Measurements from ENCODE around the gene LEPROT. TPM values are rescaled to one million over a fixed set of nuclear protein-coding genes. Genes with fewer than 3 reads are reported as not detected.

LEPROT gene
- total RNA-seq, 1 donor from 2014 or later: 47.3 TPM

DNA sequence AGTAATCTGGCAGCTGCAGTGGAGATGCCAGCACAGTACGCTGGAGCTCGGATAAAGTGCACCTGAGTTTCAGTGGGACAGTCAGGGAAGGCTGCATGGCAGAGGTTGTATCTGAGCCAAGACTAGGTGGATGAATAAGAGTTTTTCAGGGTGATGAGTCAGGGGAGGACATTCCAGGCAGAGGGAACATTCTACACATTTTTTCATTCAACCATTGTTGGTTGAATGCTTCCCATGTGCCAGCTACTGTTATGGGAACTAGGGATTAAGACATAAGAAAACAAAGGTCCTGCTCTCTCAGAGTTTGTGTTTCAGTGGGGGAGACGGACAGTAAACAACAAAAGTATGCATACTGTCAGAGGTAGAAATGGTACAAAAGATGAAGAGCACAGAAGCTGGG lies 5.2 kb downstream of the LEPROT start:
- peak; percentile 96 for DNase-seq (ENCODE audit: low read depth)
- TF ChIP-seq, protein P1, sequence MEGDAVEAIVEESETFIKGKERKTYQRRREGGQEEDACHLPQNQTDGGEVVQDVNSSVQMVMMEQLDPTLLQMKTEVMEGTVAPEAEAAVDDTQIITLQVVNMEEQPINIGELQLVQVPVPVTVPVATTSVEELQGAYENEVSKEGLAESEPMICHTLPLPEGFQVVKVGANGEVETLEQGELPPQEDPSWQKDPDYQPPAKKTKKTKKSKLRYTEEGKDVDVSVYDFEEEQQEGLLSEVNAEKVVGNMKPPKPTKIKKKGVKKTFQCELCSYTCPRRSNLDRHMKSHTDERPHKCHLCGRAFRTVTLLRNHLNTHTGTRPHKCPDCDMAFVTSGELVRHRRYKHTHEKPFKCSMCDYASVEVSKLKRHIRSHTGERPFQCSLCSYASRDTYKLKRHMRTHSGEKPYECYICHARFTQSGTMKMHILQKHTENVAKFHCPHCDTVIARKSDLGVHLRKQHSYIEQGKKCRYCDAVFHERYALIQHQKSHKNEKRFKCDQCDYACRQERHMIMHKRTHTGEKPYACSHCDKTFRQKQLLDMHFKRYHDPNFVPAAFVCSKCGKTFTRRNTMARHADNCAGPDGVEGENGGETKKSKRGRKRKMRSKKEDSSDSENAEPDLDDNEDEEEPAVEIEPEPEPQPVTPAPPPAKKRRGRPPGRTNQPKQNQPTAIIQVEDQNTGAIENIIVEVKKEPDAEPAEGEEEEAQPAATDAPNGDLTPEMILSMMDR (conservative IDR thresholded peaks at IDR 0.05; ENCODE audit: low read depth, low read length): no peak
- no peak overlapping the region for H3K4me3 ChIP-seq (ENCODE audit: low read depth, low read length)

DNA sequence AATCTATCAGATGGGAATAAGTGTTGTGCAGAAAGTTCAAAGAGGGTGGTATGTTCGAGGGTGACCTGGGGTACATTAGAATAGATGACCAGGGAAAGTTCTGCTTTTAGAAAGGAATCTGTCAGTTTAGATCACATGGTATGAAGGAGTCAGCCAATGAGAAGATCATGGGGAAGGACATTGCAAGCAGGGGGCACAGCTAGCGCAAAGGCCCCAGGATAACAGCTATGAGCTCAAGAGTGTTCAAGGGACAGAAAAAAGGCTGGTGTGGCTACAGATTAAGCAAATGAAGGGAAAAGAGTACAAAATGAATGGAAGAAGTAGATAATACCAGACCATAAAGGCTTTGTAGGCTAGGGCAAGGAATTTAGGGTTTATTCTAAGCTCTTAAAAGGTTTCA lies 8.6 kb downstream of the LEPROT start:
- no peak overlapping the region for H3K4me3 ChIP-seq (ENCODE audit: low read depth, low read length)
- TF ChIP-seq, protein P1 (conservative IDR thresholded peaks at IDR 0.05; ENCODE audit: low read depth, low read length): no peak
- no peak for DNase-seq (ENCODE audit: low read depth)

DNA sequence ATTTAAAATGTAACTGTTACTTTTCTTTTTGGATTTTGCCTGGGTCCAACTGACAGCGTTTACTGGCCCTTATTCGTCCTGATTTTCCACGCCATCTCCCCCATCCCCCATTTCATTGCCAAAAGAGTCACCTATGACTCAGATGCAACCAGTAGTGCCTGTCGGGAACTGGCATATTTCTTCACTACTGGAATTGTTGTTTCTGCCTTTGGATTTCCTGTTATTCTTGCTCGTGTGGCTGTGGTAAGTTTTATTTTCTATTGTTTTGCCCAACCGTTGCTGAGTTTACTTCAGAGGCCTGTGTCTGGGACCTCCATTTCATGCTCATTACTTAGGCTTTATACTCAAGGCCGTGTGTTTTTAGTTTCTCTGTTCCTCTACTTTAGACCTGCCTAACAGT lies 9.3 kb downstream of the LEPROT start:
- H3K4me3 ChIP-seq (ENCODE audit: low read depth, low read length): peak overlapping the region; percentile 20
- TF ChIP-seq, protein P1 (conservative IDR thresholded peaks at IDR 0.05; ENCODE audit: low read depth, low read length): no peak
- no peak for DNase-seq (ENCODE audit: low read depth)

DNA sequence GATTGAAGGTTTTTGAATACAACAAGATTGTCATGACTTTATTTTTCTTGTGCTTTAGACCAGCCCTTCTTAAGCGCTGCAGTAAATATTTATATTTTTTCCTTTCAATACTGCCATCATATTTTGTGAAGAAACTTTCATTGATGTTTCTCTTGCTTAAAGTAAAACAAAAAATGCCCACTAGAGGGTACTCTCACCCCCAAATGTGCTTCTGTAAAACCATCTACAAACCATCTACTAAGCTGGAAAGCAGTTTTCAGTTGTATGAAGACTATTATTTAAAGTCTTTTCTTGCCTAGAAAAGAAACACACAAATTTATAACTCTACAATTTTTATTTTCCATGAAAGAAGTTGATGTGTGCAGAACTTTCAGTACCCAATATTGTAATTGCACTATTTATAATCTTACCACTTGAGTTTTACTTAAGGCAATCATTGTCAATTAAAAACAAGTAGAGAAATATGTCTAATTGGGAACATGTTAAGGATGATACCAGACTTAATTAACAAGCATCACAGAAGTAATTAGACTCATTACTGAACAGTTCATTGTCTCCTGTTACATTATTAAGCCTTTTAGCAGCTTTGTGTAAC lies 10.7 kb downstream of the LEPROT start:
- H3K4me3 ChIP-seq (ENCODE audit: low read depth, low read length): no peak overlapping the region
- no peak for DNase-seq (ENCODE audit: low read depth)
- TF ChIP-seq, protein P1 (conservative IDR thresholded peaks at IDR 0.05; ENCODE audit: low read depth, low read length): peak; percentile 66

DNA sequence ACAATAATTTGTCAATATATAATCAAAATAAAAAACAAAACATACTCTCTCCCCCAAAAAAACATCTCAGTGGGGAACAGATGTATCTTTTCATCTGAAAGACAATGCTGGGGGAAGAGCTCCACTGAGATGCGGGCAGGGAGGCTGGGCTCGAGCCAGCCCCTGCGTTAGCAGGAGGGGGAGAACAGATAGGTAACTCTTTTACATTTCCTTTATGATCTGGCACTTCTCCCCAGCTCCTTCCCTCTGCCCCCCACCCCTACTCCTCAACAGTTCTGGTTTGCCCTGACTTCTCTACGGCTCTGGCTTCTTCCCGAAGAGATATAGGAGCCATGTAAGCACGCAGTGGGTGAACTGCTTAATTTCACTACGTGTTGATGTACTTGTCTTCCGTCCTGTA lies 12.4 kb downstream of the LEPROT start:
- DNase-seq (ENCODE audit: low read depth): no peak
- no peak overlapping the region for H3K4me3 ChIP-seq (ENCODE audit: low read depth, low read length)
- TF ChIP-seq, protein P1 (conservative IDR thresholded peaks at IDR 0.05; ENCODE audit: low read depth, low read length): no peak

DNA sequence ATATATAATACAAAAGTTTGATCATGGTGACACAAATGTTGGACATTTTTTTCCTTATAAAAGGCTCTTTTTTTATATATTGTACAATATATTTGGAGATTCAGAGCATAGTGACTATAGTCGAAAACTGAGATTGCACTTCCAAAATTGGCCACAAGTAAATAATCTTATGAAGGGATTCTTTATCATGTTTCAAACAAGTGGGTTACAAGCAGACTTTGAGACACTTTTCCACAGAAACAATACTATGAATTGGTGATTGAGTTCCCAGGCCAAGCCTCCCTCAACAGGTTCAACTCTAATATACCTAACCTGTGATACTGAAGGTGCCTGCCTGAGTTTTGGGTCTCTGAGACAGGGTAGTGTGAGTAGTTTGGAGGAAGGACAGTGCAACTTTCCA lies 13.8 kb downstream of the LEPROT start:
- TF ChIP-seq, protein P1 (conservative IDR thresholded peaks at IDR 0.05; ENCODE audit: low read depth, low read length): peak; percentile 18
- no peak for DNase-seq (ENCODE audit: low read depth)
- no peak overlapping the region for H3K4me3 ChIP-seq (ENCODE audit: low read depth, low read length)

DNA sequence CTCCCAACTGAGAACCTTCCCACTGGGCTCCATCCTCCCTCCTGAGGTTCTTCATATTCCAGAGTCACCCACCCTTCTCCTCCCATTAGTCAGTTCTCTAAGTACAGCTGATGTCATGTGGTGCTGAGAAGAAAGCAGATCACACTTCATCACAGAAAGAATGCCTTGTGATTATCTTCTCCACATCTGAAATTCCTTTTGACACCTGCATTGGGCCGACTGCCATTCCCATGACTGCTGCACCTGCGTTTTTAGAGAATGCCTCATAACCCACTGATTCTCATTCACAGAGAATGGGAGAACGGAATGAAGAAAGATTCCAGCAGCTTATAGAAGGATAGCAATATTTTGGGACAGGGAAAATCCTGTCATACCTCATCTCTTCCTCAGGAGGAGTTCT lies 14.3 kb downstream of the LEPROT start:
- H3K4me3 ChIP-seq (ENCODE audit: low read depth, low read length): no peak overlapping the region
- DNase-seq (ENCODE audit: low read depth): no peak
- TF ChIP-seq, protein P1 (conservative IDR thresholded peaks at IDR 0.05; ENCODE audit: low read depth, low read length): no peak

Data from epithelial cell of proximal tubule (primary cell).